CD4-positive, alpha-beta T cell treated with Interleukin-1 beta for 1 hour (primary cell): Measurements from ENCODE around the gene EEF1AKMT1.
A peak's percentile ranks its signal among the peaks of the same experiment; 100 is the strongest.

ENCODE experiments used
- DNase-seq, 2 donors: peaks; one replicate each; pipeline ENCODE4 v3.0.0-alpha.2; 2020 to 2022

EEF1AKMT1 gene, protein sequence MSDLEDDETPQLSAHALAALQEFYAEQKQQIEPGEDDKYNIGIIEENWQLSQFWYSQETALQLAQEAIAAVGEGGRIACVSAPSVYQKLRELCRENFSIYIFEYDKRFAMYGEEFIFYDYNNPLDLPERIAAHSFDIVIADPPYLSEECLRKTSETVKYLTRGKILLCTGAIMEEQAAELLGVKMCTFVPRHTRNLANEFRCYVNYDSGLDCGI

DNA sequence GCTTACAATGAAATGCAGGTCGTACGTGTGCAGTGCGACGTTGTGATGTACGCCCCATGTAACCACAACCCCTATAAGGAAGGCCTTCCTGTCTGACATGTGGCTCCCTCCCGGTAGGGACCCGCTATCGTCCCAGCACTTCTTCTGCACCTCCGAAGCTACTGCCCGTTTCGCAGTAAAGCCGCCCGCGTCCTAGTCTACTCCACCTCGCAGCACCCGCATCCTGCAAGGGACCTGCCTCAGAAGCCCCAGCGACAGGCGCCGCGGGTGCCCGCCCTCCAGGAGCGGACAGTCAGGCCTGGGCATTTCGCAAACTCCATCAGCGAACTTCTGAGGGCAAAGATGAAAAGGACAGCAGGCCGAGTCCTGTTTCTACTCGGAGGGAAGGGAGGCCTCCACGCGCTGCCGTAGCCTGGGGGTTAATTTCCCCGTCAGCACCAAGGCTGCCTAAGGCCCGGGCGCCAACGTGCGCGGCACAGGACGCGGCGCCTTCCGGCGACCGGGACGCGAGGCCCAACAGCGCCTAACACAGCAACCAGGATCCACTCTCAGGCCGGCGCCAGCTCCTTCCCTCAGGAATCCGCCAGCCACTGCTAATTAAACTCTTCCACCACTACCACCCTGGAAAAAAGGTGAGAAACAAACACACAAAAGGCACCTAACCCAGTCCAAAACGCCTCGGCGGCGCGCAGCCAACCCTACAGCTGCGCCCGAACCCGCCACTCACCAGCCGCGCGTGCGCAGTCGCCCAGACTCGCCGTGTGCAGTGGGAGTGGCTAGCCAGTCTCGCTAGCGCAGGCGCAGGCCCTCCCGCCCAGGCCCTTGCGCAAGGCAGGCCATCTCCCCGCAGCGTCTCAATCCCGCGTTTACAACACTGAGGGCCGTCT is at the start of gene EEF1AKMT1:
TSS of gene EEF1AKMT1 (minus strand) at position 768 of the 887 bp plus-strand sequence. CDS start 16,363 bp downstream, outside the sequence.
- peak; percentile 94 to 95 for DNase-seq

DNA sequence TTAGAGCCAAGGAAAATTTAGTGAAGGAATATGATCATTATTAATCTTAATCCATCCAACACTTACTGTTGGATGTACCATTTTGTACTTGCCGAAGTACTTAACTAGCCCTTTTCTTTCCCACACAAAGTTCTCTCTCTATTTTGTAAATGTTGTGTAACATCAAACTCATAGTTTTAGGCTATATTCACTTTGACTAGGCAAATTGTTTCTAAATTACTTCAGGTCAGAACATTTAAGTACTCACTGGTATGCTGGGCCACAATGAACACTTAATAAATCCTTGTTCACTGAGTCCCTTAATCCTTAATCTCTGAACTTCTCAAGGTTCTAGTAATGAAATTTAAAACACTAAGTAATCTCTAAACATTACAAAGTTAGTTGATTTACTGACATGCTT is 49.3 kb upstream of the EEF1AKMT1 start:
- no peak for DNase-seq

DNA sequence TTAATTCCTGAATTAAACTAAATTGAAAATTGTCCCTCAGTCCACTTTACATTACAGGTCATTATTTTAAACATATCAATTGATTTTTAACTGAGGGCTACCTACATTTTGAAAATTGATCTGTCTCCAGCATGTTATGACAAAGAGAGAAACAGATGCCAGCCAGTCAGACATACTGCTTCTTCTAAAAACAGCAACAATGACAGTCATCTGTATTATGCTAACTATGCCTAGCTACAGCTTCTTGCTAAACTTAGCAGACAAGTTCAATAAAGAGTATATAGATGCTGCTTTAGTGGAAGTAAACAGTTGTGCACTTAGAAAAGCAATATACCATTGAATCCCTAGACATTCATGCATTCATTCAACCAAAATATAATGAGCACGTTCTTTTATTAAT is 48.6 kb upstream of the EEF1AKMT1 start:
- no peak for DNase-seq

DNA sequence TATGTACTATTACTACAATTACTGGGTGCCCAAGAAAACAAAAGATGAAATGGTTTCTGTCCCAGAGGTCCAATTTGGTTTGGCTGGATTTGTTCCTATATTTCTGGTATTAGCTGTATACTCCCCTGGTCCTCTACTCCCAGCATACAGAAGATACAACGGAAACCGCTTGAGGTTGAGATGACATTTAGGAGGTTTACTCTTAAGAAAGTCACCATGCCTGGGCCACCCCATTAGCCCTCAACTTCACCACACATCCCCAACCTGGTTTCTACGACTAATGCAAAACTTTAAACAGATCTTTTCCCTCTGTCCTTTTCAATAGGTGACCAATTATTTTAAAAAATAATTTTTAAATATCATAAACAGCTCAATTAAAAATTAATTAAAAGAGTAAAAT is 46.0 kb upstream of the EEF1AKMT1 start:
- no peak for DNase-seq

DNA sequence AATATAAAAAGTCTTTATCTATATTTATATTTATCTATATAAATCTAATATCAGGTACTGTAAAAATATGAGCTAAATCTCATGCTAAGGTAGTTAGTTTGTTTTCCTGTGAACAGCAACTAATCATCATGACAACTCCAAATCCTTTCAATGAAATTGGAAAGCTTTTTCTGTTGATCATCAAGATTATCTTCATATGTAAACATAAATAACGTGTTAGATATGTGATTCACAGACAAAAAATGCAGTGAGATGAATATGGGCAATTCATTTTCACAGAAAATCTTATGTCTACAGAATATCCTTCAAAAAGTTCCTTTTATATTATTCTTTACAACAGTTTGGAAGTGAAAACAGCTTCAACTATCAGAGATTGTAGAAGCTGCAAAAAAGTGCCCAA is 41.7 kb upstream of the EEF1AKMT1 start:
- DNase-seq = no peak

DNA sequence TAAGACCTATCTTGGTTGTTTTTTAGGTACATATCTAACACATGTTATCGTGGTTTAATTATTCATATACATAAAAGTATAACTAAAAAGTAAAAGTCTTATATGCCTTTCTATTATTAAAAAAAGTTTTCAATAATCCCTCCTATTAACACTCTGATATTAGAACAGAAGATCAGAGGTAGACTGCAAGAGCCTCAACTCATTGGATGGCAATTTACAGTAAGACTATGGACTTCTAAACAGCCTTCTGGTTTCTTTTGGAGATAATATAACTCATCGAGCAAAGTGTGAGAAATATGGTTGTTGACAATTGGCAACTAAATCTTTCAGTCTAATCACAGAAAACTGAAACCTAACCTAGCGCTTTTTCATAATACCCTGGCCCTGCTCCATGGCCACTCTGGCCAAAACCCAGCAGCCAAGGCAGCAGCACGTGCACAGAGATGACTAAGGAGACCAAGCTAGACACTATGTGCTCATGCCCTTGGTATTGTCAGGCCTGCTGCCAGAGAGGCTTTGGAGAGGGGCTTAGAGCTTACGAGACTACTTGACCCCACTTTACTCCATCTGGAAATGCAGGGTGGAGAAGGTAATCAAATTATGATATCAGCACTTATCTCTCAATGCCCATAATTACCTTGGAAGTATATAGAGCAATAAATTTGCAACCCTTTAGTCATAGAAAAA is 40.6 kb upstream of the EEF1AKMT1 start:
- DNase-seq = no peak

DNA sequence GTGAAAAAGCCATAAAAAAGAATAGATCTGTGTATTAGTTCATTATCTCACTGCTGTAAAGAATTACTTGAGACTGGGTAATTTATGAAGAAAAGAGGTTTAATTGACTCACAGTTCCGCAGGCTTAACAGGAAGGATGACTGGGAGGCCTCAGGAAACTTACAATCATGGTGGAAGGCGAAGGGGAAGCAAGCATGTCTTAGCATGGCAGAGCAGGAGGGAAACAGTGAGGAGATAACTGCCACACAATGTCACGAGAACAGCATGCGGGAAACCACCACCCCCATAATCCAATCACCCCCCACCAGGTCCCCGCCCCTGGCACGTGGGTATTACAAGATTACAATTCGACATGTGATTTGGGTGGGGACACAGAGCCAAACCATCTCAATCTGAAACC is 39.1 kb upstream of the EEF1AKMT1 start:
- DNase-seq = no peak

DNA sequence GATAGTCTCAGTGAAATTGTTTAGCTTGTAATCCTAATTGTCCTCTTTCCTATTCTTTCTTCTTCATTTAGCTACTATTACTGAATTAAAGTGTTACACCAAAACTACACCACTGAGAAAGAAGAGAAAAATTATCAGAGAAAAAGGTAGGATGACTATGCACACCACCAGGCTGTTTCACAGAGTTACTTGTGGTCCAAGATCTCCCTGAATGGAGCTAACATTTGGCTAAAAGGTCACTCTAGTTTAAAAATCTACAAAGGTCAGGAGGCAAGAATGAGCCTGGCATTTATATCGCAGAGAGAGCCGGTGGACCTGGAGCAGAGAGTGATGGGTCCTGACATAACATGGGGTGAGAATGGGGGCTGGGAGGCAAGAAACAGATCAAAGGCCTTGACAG is 37.0 kb upstream of the EEF1AKMT1 start:
- DNase-seq = no peak

DNA sequence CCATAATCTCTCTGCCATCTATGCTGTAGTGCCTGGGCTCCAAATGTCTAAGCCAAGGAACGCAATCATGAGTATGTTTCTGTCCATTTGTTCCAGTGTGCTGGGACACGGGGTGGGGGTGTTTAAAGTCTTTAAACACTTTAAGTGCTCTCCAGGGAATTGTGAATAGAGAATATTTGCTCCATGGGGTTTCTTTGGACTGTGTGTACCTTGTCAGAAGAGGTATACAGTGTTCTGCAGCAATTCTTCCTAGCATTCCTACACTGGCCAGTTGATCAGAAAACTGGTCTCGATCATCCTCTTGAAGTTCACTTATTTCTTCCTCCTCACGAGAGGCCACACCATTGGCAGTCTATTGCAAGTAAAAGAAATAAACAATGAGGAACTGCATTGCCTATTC is 35.1 kb upstream of the EEF1AKMT1 start:
- DNase-seq = no peak

DNA sequence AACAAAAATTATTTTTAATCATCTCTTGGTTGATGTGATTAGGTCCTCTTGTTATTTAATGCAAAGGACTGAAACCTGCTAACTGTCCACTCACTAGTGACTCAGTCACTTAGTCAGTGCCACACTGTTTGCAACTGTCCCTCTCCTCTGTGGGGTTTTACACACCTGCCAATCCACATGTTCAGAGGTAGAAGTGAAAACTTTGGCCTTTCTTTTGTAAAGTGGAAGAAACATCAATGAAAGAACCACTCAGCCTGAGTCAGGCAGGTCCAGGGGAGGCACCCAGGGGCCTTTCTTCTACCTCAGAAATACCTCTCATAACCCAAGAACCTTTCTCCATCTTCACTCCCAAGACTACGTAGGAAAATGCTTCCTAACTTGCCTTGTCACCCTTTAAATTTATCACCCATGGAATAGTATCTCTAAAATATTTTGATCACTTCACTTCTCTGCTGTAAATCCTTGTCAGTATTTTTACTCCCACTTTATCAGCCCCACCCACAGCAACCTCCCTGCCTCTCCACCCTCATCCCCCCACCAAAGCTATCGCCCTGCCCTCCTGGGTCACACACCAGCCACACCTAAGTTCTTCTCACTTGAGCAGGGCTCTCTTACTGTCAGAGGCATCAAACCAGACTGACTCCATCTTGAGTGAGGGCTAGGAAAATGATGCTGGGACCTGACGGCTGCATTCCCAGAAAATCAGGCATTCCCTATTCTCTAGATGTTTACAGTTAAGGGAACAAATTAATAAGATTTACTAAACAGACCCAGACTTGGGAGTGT is 29.6 kb upstream of the EEF1AKMT1 start:
- DNase-seq = no peak

DNA sequence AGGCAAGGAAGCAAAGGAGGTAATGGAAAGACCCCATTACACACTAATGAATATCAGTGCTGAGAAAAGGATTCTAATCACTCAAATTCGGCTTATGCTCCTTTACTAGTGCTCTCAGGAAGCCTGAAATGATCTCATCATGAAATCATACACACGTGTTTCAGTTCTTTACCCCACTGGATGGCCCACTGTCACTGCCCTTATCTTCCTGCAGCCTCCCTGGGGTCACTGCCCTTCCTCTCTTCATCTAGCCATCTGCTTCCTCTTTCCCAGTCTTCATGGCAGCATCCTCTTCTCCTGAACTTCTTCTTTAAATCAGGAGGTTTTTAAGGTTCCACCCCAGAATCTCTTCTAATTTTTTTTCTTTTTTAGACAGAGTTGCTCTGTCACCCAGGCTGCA is 27.9 kb upstream of the EEF1AKMT1 start:
- no peak for DNase-seq

DNA sequence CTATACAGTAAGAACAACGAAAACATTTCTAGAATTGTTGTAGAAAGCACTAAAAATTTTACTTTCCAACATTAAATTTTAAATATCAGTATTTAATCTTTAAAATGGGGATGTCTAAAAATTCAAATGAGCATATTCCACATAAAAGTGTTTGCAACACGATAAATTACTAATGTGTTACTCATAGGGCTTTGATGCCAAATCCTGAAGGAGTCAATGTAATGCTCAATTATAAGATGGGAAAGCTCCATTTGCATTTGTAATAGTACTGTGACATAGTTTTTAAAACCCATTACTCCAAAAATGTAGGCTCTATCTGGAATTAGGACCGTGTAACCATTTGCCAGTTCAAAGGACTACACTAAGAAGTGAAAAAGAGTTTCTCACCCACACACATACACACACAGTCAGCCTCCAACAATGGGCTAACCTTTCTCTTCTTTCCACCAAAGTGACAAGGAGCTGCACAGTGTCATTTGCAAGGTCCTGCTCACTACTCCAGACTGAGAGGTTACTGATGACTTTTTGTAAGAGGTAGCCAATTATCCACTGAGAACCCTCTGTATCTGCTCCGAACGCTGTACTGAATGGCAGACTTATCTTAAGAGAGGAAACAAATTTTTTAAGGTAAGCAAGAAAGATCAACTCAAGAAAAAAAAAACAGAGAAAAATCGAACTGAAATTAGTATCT is 26.1 kb upstream of the EEF1AKMT1 start:
- DNase-seq = no peak

DNA sequence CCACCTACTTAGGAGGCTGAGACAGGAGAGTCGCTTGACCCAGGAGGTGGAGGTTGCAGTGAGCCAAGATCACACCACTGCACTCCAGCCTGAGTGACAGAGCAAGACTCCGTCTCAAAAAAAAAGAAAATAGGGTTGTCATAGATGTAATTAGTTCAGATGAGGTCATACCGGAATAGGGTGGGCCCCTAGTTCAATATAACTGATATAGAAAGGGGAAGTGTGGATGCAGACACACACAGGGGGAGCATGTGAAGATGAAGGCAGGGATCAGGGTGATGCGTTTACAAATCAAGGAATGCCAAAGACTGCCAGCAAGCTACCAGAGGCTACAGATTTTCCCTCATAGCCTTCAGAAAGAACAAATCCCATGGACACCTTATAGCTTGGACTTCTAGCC is 24.3 kb upstream of the EEF1AKMT1 start:
- peak in 1 of 2 donors; percentile 4 for DNase-seq

DNA sequence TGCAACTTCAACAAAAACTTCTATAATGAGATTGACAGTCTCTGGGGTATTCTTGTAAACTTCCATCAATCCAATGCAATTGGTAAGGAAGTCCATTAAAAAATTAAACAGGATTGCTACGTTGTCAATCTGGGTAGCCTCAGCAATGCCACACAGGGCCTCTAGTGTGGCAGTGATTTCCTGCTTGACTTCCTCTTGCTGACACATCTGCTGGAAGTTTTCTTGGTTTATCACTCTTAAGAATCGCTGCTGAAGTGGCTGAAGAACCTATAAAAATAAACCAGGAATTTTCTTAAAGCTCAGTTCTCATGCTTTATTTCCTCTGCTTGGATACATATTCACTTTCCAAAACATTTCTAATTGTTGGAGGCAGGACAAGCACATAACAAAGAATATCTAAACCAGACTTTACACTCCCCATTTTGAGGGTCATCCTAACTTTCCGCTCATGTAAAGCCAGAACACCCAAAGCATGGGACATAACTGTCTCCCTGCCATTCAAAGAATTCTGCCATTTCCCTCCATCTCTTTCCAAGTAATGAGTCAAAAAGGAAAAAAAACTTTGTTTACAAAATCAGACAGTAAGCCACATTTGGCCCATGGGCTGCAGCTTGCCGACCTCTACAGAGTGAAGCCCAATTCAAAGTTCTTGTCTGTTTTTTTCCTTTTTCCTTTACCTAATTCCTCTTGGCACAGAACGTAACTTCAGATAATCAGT is 23.2 kb upstream of the EEF1AKMT1 start:
- no peak for DNase-seq

DNA sequence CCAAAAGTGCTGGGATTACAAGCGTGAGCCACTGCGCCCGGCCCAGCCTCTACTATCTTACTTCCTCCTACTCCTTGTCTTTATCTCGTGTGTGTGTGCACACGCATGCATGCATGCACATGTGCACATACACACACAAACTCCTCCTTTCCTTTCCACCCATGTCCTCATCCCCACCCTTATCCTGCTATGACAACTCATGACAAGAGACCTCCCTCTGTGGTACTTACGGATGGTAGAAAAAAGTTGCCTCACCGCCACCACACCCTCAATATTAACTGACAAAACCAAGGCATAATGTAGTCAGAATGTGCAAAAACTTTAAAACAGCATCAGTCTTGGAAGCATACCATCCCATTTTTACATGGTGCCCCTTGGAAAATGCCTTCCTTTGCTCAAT is 15.9 kb upstream of the EEF1AKMT1 start:
- no peak for DNase-seq

DNA sequence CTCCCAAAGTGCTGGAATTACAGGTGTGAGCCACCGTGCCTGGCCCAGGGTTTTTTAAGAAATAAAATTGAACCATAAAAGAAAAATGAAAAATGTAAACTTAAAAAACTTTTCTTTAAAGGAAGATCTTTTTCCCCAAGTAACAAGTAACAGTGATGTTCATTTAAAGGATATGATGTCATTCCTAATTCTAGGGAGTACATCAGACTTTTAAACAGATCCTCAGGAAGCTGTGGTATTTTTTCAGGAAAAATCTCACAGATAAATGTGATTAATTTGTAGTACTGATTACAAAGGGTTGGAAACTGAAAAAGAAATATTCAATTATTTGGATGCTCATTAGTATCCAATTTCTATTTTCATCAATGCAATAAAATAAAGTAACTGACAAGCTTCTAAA is 14.6 kb upstream of the EEF1AKMT1 start:
- no peak for DNase-seq

DNA sequence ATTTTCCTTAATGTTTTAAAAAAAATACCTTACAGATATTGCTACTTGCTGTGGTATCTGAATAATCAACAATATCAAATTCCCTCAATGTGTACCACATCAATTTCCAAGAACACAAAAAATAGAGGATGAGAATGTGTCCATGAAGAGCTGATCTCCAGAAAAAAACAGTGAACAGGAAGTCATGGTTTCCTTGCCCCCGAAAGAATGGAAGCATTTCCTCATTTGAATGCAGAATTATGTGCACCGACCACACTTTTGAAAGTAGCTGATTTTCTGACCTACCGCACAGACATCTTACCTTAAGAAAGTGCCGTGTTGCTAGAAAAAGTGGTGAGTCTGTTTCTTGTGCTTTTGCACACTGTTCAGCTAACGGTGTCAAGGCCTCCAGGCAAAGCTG is 13.4 kb upstream of the EEF1AKMT1 start:
- DNase-seq = no peak

DNA sequence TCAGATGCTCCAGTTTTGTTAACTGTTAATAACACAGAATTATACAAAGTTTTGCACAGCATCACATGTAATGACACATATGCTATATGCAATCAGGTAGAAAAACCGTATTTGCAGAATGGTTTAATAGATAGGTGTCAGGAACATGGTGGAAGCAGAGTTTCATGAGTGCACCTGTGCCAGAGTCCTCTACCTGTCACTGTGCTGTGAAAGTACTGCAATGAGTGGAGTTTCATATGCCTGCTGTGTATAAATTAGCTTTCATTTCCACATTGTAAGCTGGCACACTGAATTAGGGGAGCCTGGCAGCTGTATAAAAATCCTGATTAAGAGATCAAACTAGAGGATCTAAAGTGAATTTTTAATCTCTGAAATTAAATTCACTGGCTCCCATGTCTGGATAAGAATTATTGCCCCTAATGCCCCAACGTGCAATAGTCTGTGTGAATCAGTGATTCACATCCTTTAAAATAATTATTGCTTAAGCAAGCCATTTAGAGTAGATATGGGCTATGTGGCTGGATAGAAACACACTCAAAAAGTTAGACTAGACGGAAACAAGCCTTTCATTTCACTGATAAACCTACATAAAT is 8.5 kb upstream of the EEF1AKMT1 start:
- DNase-seq = no peak

DNA sequence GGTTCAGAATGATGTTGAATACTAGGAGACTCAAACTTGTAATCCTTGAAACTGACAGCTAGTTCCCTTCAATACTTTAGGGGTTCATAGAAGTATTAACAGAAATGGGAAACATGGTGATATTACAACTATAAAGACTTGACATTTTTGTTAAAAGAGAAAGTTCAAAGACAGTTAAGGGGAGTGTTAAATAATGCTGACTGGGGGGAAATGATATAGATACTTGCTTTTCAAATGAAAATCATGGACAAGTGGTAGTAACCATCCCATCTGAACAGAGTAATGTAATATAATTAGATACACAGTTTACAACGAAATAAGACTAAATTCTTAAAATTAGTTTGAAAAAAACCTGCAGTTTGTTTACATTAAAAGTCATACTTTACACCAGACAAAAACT is 6.6 kb upstream of the EEF1AKMT1 start:
- no peak for DNase-seq

DNA sequence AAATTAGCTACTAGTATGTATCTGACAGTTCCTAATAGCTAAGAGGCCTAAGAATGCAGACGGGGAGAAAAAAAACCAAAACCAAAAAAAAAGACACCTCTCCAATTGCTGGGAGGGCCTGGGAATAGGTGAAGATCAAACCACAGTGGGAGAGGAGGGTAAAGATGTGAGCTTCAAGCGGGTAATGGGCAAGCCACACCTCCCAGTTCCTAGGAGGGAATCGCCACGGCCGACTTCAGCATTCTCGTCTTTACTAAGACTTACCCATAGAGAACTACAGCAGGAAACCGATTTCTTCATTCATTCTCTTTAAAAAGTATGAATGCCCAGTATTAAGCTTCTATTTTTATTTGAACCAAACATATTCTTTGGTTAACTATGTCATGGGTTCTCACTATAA is 5.6 kb upstream of the EEF1AKMT1 start:
- no peak for DNase-seq

DNA sequence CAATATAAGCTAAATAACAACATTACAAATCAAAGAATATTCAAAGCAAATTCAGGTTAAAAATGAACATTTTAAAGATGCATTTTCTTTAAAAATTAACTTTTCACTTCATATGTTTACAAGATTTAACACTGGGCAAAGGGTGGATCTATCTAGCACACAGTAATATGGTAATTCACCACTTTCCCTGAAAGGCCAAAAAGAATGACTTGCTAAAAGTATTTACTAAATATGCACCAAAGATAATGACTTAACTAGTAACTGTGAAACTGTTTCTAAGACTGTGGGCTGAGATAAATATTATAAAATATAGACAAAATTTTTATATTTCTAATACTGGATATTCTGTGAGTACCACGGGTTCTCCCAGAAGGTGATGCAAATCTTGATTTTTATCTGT is 4.5 kb upstream of the EEF1AKMT1 start:
- no peak for DNase-seq
